K562 (cell line): Measurements from ENCODE around the gene OR2B2. TPM values are rescaled to one million over a fixed set of nuclear protein-coding genes. Genes with fewer than 3 reads are reported as not detected.
A peak's percentile ranks its signal among the peaks of the same experiment; 100 is the strongest.

Source experiments
- ATAC-seq: fragments of 200-7000 bp; cut with Tn5 transposase; 3 replicates; pipeline ENCODE4 v1.9.1; 2020; ENCODE audit warnings: moderate library complexity
- BruUV-seq: library from RNA; stranded (reverse); fragments of 400-500 nt; replicated peaks from 2 replicates; lab custom pipeline; 2021; lab: Mats Ljungman, UMichigan
- CTCF ChIA-PET: fragments of 300-600 bp; formaldehyde crosslinking; extraction: SDS; loops from one replicate; lab custom pipeline; 2021; ENCODE audit warnings: low intra/inter-chr PET ratio; lab: Yijun Ruan, JAX
- POLR2A ChIA-PET: fragments of 300-600, 350-650 bp; sonication (Branson Sonifier 250); formaldehyde crosslinking; extraction: SDS; loops from one replicate; lab custom pipeline; 2021; ENCODE audit warnings: antibody characterized with exemption, inconsistent platforms; lab: Yijun Ruan, JAX
- DNase-seq, 4 experiments: peaks; one replicate each; pipeline versions ENCODE4 v3.0.0 to v3.0.0-alpha.2; 2011 to 2018; ENCODE audit warnings: low spot score in 3 of 4, mixed read lengths in 3 of 4; ENCODE audit errors: extremely low read depth in 1 of 4
- FAIRE-seq: peaks from 2 replicates; lab custom pipeline; 2011; peaks lifted over from hg19 to GRCh38; lab: Jason Lieb, UNC
- H2AFZ ChIP-seq: 2 replicates; pipeline ENCODE4 v1.6.0; 2011; ENCODE audit warnings: low read depth, low read length, control low read depth, inconsistent platforms
- H3K27ac ChIP-seq: fragments of 200-600 bp; 3 replicates; pipeline ENCODE4 v1.8.0; 2011; ENCODE audit warnings: low read depth, mild to moderate bottlenecking, control low read depth, inconsistent platforms, low read length, moderate library complexity, mixed read lengths; ENCODE audit errors: extremely low read depth
- H3K27me3 ChIP-seq, 2 experiments: fragments of 300-600 bp in 1 of 2; 2 replicates in 1 of 2; 3 replicates in 1 of 2; pipeline versions ENCODE4 v1.6.0 to v1.8.0; 2011; ENCODE audit warnings: inconsistent platforms in 2 of 2, low read length in 2 of 2, mild to moderate bottlenecking in 1 of 2, mixed read lengths in 1 of 2, moderate library complexity in 1 of 2; ENCODE audit not compliant: control insufficient read depth in 2 of 2, insufficient read depth in 2 of 2
- H3K36me3 ChIP-seq: fragments of 300-600 bp; 3 replicates; pipeline ENCODE4 v1.8.0; 2011; ENCODE audit warnings: mild to moderate bottlenecking, low read length, inconsistent platforms; ENCODE audit not compliant: control insufficient read depth, insufficient read depth
- H3K4me1 ChIP-seq, 2 experiments: fragments of 200-600 bp in 1 of 2; replicated peaks in 1 of 2; 2 replicates in 1 of 2; 3 replicates in 1 of 2; pipeline versions ENCODE4 v1.5.1 to v1.8.0; 2011; ENCODE audit warnings: inconsistent platforms in 2 of 2, low read length in 2 of 2, mild to moderate bottlenecking in 1 of 2, mixed read lengths in 1 of 2, moderate library complexity in 1 of 2; ENCODE audit not compliant: control insufficient read depth in 2 of 2, insufficient read depth in 2 of 2
- H3K4me2 ChIP-seq: 2 replicates; pipeline ENCODE4 v1.6.1; 2011; ENCODE audit warnings: low read length, control low read depth, inconsistent platforms, mixed read lengths; ENCODE audit not compliant: insufficient read depth
- H3K4me3 ChIP-seq: fragments of 200-600 bp; sonication (generic), shearing (Covaris generic); 2 replicates; pipeline ENCODE4 v1.5.1; 2016; ENCODE audit warnings: control low read depth, inconsistent platforms
- H3K79me2 ChIP-seq: fragments of 200-600 bp; 3 replicates; pipeline ENCODE4 v1.8.0; 2011; ENCODE audit warnings: low read length, inconsistent platforms; ENCODE audit not compliant: control insufficient read depth, insufficient read depth
- H3K9ac ChIP-seq, 2 experiments: 2 replicates each; pipeline versions ENCODE4 v1.6.0 to v1.6.1; 2011; ENCODE audit warnings: low read depth in 2 of 2, low read length in 2 of 2, control low read depth in 1 of 2, inconsistent platforms in 1 of 2, mild to moderate bottlenecking in 1 of 2, mixed read lengths in 1 of 2; ENCODE audit not compliant: insufficient read depth in 1 of 2
- H3K9me1 ChIP-seq: one replicate; pipeline ENCODE4 v1.6.0; 2011; ENCODE audit warnings: inconsistent platforms, mild to moderate bottlenecking, low read length, moderate library complexity; ENCODE audit not compliant: control insufficient read depth, insufficient read depth
- H3K9me3 ChIP-seq: replicated peaks from 2 replicates; pipeline ENCODE4 v1.5.1; 2011; ENCODE audit warnings: low read depth, low read length, inconsistent platforms; ENCODE audit not compliant: control insufficient read depth, insufficient read depth
- H4K20me1 ChIP-seq: replicated peaks from 2 replicates; pipeline ENCODE4 v1.6.1; 2011; ENCODE audit warnings: low read length, inconsistent platforms, mixed read lengths; ENCODE audit not compliant: control insufficient read depth, insufficient read depth
- CBFA2T2 ChIP-seq: fragments of 450-650 bp; conservative IDR thresholded peaks from 2 replicates; pipeline ENCODE4 v1.6.1; 2017; ENCODE audit warnings: mild to moderate bottlenecking
- CEBPG ChIP-seq, 3 experiments: fragments of 200-800 bp in 1 of 3; sonication (Bioruptor generic) in 1 of 3; sonication (generic) in 1 of 3; formaldehyde crosslinking in 1 of 3; IDR thresholded peaks in 2 of 3; conservative IDR thresholded peaks in 1 of 3; 2 replicates each; pipeline versions ENCODE4 v1.6.1 to v1.8.0; 2016 to 2022; ENCODE audit warnings: missing compliant biosample characterization in 2 of 3, missing genetic modification characterization in 2 of 3, mild to moderate bottlenecking in 1 of 3, missing genetic modification reagents in 1 of 3
- CEBPZ ChIP-seq: fragments of 150-350 bp; IDR thresholded peaks from 2 replicates; pipeline ENCODE4 v1.6.1; 2014; ENCODE audit warnings: low read depth, mild to moderate bottlenecking, low read length, borderline replicate concordance
- CGGBP1 ChIP-seq: fragments of 250-450 bp; sonication (Bioruptor Pico); IDR thresholded peaks from 2 replicates; pipeline ENCODE4 v1.9.0; 2021; ENCODE audit warnings: mild to moderate bottlenecking
- FOXA3 ChIP-seq, 2 experiments: fragments of 450-650 bp in 1 of 2; sonication (generic) in 1 of 2; formaldehyde crosslinking; IDR thresholded peaks in 1 of 2; conservative IDR thresholded peaks in 1 of 2; 2 replicates each; pipeline versions ENCODE4 v1.4.0 to v1.8.0; 2020 to 2022; ENCODE audit warnings: mild to moderate bottlenecking in 2 of 2, missing genetic modification reagents in 1 of 2
- IFI16 ChIP-seq: fragments of 250-450 bp; sonication (Bioruptor Pico); IDR thresholded peaks from 2 replicates; pipeline ENCODE4 v2.1.2; 2022; ENCODE audit warnings: mild to moderate bottlenecking, inconsistent platforms
- IRF1 ChIP-seq: sonication (generic); formaldehyde crosslinking; IDR thresholded peaks from 2 replicates; pipeline ENCODE4 v1.8.0; 2022; ENCODE audit warnings: missing genetic modification reagents, mild to moderate bottlenecking, borderline replicate concordance
- MLLT1 ChIP-seq, 2 experiments: fragments of 450-650 bp; IDR thresholded peaks; 2 replicates each; pipeline ENCODE4 v1.6.1; 2016
- PML ChIP-seq: IDR thresholded peaks from 2 replicates; pipeline ENCODE4 v1.6.1; 2012; ENCODE audit warnings: low read length, inconsistent platforms
- ZEB2 ChIP-seq: fragments of 450-650 bp; IDR thresholded peaks from 2 replicates; pipeline ENCODE4 v1.6.1; 2016
- ZNF263 ChIP-seq: sonication (generic); formaldehyde crosslinking; IDR thresholded peaks from 2 replicates; pipeline ENCODE4 v1.8.0; 2022; ENCODE audit warnings: mild to moderate bottlenecking, missing genetic modification reagents, borderline replicate concordance
- ZNF398 ChIP-seq: fragments of 250-450 bp; sonication (Bioruptor Pico); IDR thresholded peaks from 2 replicates; pipeline ENCODE4 v1.8.0; 2021; ENCODE audit warnings: moderate library complexity, mild to moderate bottlenecking, inconsistent platforms
- ZZZ3 ChIP-seq: fragments of 450-650 bp; IDR thresholded peaks from 2 replicates; pipeline ENCODE4 v1.6.1; 2016; ENCODE audit warnings: antibody characterized with exemption, mild to moderate bottlenecking, moderate library complexity
- WGBS: fragments of 100-300 bp; shearing (Covaris generic); methylation state at CpG from one replicate; pipeline ENCODE4 v1.1.6; 2016; ENCODE audit warnings: low coverage, mixed read lengths; ENCODE audit not compliant: insufficient coverage; ENCODE audit errors: missing lambda C conversion rate; 5-methylcytosine and 5-hydroxymethylcytosine counted together
- in situ Hi-C: fragments of 300-500 bp; cut with MboI; formaldehyde crosslinking; loops from 4 replicates; pipeline ENCODE4 v1.15.0; 2018; ENCODE audit warnings: inconsistent platforms, mixed read lengths
- intact Hi-C: fragments of 100-400 bp; cut with micrococcal nuclease; formaldehyde crosslinking; loops from 2 replicates; pipeline ENCODE4 v1.14.2; 2022
- polyA plus RNA-seq, 8 experiments: library from polyadenylated mRNA; depleted of rRNA in 4 of 8; stranded (reverse) in 5 of 8; unstranded in 3 of 8; fragments of >200 nt; fragmentation: Nextera tagmentation in 2 of 8; fragmentation: Illumina TruSeq in 1 of 8; extraction: Ambion mirVana in 2 of 8; extraction: Trizol in 1 of 8; gene quantifications; 2 replicates each; pipeline versions ENCODE4 v1.2.1 to v1.2.3, GENCODE V29; 2011 to 2014; ENCODE audit warnings: inconsistent platforms in 1 of 8, missing spikeins in 1 of 8
- total RNA-seq, 7 experiments: library from RNA; depleted of rRNA in 6 of 7; stranded (reverse); fragments of >200 nt in 6 of 7; fragmentation: Illumina TruSeq in 2 of 7; extraction: Trizol in 2 of 7; gene quantifications; 2 replicates each; pipeline versions ENCODE4 v1.2.1 to v1.2.3, GENCODE V29; 2011 to 2021; ENCODE audit warnings: low replicate concordance in 1 of 7

Gene OR2B2
- total and polyA plus RNA-seq, 9 of the 15 experiments (the other 6 are each of a cell fraction or from before 2014, with no cell fraction given) = 0.24 TPM; not detected in 8

GRCh38 chr6:27865850-27866356 lies 46.3 kb downstream of the OR2B2 start:
- intact Hi-C loops = loop anchor here (1.0 to 2.0 kb wide), 2 partner anchors 27 kb away; a partner anchor contains a TSS
- H3K27me3 ChIP-seq = no peaks in the 10 kb centered on the region
- ChIA-PET POLR2A (interaction anchor here (0.6 to 18.7 kb wide), 20 partner anchors 8 to 733 kb away, joined by 3 to 306 read pairs (median 12); a partner anchor contains a TSS), CTCF (no interaction called here)
- H3K27ac ChIP-seq = peak overlapping the region; percentile 68
- no peaks in the 10 kb centered on the region for H3K36me3 ChIP-seq
- WGBS = 50% methylated on average over 17 of the region's 17 CpGs
- H3K4me2 ChIP-seq = peak overlapping the region; percentile 67
- H2AFZ ChIP-seq = no peak overlapping the region
- peak overlapping the region; percentile 74 to 87 for H3K9ac ChIP-seq
- peaks cover 13 to 15% of the 10 kb centered on the region in 2 experiments; a peak in 4 of 5 replicates for H3K4me1 ChIP-seq
- ATAC-seq (peak; percentile 18), FAIRE-seq (no peak), DNase-seq (peak in 1 of 4 experiments; percentile 47)
- H4K20me1 ChIP-seq = no peaks in the 10 kb centered on the region
- no peaks in the 10 kb centered on the region for H3K9me3 ChIP-seq
- no peaks in the 10 kb centered on the region for H3K9me1 ChIP-seq
- H3K4me3 ChIP-seq = peak overlapping the region; percentile 43
- no TSS peak for BruUV-seq
- in situ Hi-C loops = no loop called here
- peaks cover 37% of the 10 kb centered on the region for H3K79me2 ChIP-seq
- TF ChIP-seq CBFA2T2 = no peak
- no peak for TF ChIP-seq IFI16 (CRISPR knock-in tag)
- peak in 1 of 2 experiments; percentile 55; a peak in 3 of 4 replicates for TF ChIP-seq MLLT1 (IDR thresholded peaks at IDR 0.05)
- no peak for TF ChIP-seq ZZZ3
- TF ChIP-seq IRF1 = no peak
- TF ChIP-seq PML = no peak
- no peak for TF ChIP-seq FOXA3 (CRISPR knock-in tag; conservative IDR thresholded peaks at IDR 0.05 in 1 of 2, IDR thresholded peaks at IDR 0.05 in 1 of 2)
- no peak for TF ChIP-seq ZEB2
- TF ChIP-seq ZNF398 (CRISPR knock-in tag) = no peak
- no peak for TF ChIP-seq CEBPZ
- no peak for TF ChIP-seq ZNF263
- TF ChIP-seq CEBPG (CRISPR knock-in tag; IDR thresholded peaks at IDR 0.05) = no peak
- TF ChIP-seq CEBPG (tag; conservative IDR thresholded peaks at IDR 0.05 in 1 of 2, IDR thresholded peaks at IDR 0.05 in 1 of 2) = no peak
- peak; percentile 77; the same call in 1 of the 2 replicates for TF ChIP-seq CGGBP1 (CRISPR knock-in tag)
